Neural progenitor cell (in vitro differentiated cells): ENCODE data around the gene PCYOX1L.

ENCODE experiments used
- CTCF ChIP-seq: fragments of 200-600 bp; sonication (generic); IDR thresholded peaks from 2 replicates; pipeline ENCODE4 v1.5.1; 2017; ENCODE audit warnings: antibody characterized with exemption, mild to moderate bottlenecking
- EZH2 ChIP-seq: fragments of 200-600 bp; sonication (generic); IDR thresholded peaks from 2 replicates; pipeline ENCODE4 v1.6.1; 2017; ENCODE audit warnings: antibody characterized with exemption, mild to moderate bottlenecking, moderate library complexity
- EZH2phosphoT487 ChIP-seq: fragments of 200-600 bp; sonication (generic); IDR thresholded peaks from 2 replicates; pipeline ENCODE4 v1.6.1; 2017; ENCODE audit warnings: antibody characterized with exemption

GRCh38 chr5:149413477-149414210 is 55.8 kb downstream of the PCYOX1L start:
- TF ChIP-seq CTCF (no peak), EZH2 (no peak), EZH2phosphoT487 (no peak)
